H9 (cell line): ENCODE data around the gene NPY2R. TPM values are rescaled to one million over a fixed set of nuclear protein-coding genes. Genes with fewer than 3 reads are reported as not detected.

Experiments used
- DNase-seq: peaks from one replicate; pipeline ENCODE4 v3.0.0-alpha.2; 2017
- H2AFZ ChIP-seq: one replicate; pipeline ENCODE4 v1.6.1; 2013; ENCODE audit warnings: mild to moderate bottlenecking, low read length, control low read depth, moderate library complexity
- H2AK5ac ChIP-seq: 2 replicates; pipeline ENCODE4 v1.6.1; 2013; ENCODE audit warnings: low read length, control low read depth, mixed read lengths; ENCODE audit not compliant: insufficient read length
- H2BK120ac ChIP-seq: one replicate; pipeline ENCODE4 v1.6.1; 2013; ENCODE audit warnings: low read depth, mild to moderate bottlenecking, low read length, control low read depth, inconsistent platforms; ENCODE audit not compliant: poor library complexity, severe bottlenecking
- H2BK12ac ChIP-seq: 2 replicates; pipeline ENCODE4 v1.6.1; 2013; ENCODE audit warnings: low read length, control low read depth, mixed read lengths, low read depth; ENCODE audit not compliant: insufficient read length
- H2BK15ac ChIP-seq: 2 replicates; pipeline ENCODE4 v1.6.1; 2013; ENCODE audit warnings: low read depth, low read length, control low read depth
- H2BK20ac ChIP-seq: one replicate; pipeline ENCODE4 v1.6.1; 2013; ENCODE audit warnings: low read depth, mild to moderate bottlenecking, low read length, control low read depth, inconsistent platforms; ENCODE audit not compliant: poor library complexity, severe bottlenecking
- H2BK5ac ChIP-seq: 2 replicates; pipeline ENCODE4 v1.6.1; 2013; ENCODE audit warnings: low read length, control low read depth, mixed read lengths; ENCODE audit not compliant: insufficient read length
- H3K14ac ChIP-seq: 2 replicates; pipeline ENCODE4 v1.6.1; 2013; ENCODE audit warnings: low read length, control low read depth; ENCODE audit not compliant: insufficient read depth
- H3K18ac ChIP-seq: 2 replicates; pipeline ENCODE4 v1.6.1; 2013; ENCODE audit warnings: low read depth, mild to moderate bottlenecking, mixed read lengths, low read length, control low read depth; ENCODE audit not compliant: insufficient read length
- H3K23ac ChIP-seq: 2 replicates; pipeline ENCODE4 v1.6.1; 2013; ENCODE audit warnings: low read length, control low read depth, mixed read lengths, low read depth; ENCODE audit not compliant: insufficient read length
- H3K23me2 ChIP-seq: 2 replicates; pipeline ENCODE4 v1.6.1; 2013; ENCODE audit warnings: low read depth, mild to moderate bottlenecking, mixed read lengths, low read length, control low read depth; ENCODE audit not compliant: insufficient read length, poor library complexity, severe bottlenecking
- H3K27ac ChIP-seq: 2 replicates; pipeline ENCODE4 v1.5.1; 2013; ENCODE audit warnings: low read length, control low read depth, mixed read lengths, low read depth; ENCODE audit not compliant: insufficient read length
- H3K27me3 ChIP-seq: 2 replicates; pipeline ENCODE4 v1.6.1; 2013; ENCODE audit warnings: low read length, control low read depth, inconsistent platforms; ENCODE audit not compliant: insufficient read depth
- H3K4ac ChIP-seq: 2 replicates; pipeline ENCODE4 v1.6.1; 2013; ENCODE audit warnings: low read depth, mild to moderate bottlenecking, control low read depth, inconsistent platforms, low read length, moderate library complexity
- H3K4me1 ChIP-seq: 2 replicates; pipeline ENCODE4 v1.6.1; 2013; ENCODE audit warnings: low read length, control low read depth, inconsistent platforms; ENCODE audit not compliant: insufficient read depth
- H3K4me2 ChIP-seq: 2 replicates; pipeline ENCODE4 v1.6.1; 2013; ENCODE audit warnings: low read length, control low read depth, mixed read lengths; ENCODE audit not compliant: insufficient read length, insufficient read depth
- H3K56ac ChIP-seq: 2 replicates; pipeline ENCODE4 v1.6.1; 2013; ENCODE audit warnings: low read depth, mild to moderate bottlenecking, mixed read lengths, low read length, control low read depth; ENCODE audit not compliant: insufficient read length
- H3K79me1 ChIP-seq: 2 replicates; pipeline ENCODE4 v1.6.1; 2013; ENCODE audit warnings: low read depth, mild to moderate bottlenecking, moderate library complexity, low read length, control low read depth, inconsistent platforms; ENCODE audit not compliant: insufficient read depth, poor library complexity, severe bottlenecking
- H3K79me2 ChIP-seq: 2 replicates; pipeline ENCODE4 v1.6.1; 2013; ENCODE audit warnings: low read length, control low read depth, inconsistent platforms; ENCODE audit not compliant: insufficient read depth
- H3K9ac ChIP-seq: 2 replicates; pipeline ENCODE4 v1.6.1; 2013; ENCODE audit warnings: low read length, control low read depth, mixed read lengths; ENCODE audit not compliant: insufficient read length; ENCODE audit errors: extremely low read depth
- H3K9me3 ChIP-seq: one replicate; pipeline ENCODE4 v1.6.1; 2013; ENCODE audit warnings: low read depth, low read length, inconsistent platforms; ENCODE audit not compliant: control insufficient read depth
- H3T11ph ChIP-seq: one replicate; pipeline ENCODE4 v1.6.1; 2013; ENCODE audit warnings: mild to moderate bottlenecking, low read length, control low read depth, inconsistent platforms
- H4K20me1 ChIP-seq: one replicate; pipeline ENCODE4 v1.6.1; 2013; ENCODE audit not compliant: control insufficient read depth, insufficient read length, insufficient read depth
- H4K5ac ChIP-seq: 2 replicates; pipeline ENCODE4 v1.6.1; 2013; ENCODE audit warnings: low read depth, mild to moderate bottlenecking, mixed read lengths, low read length, control low read depth; ENCODE audit not compliant: insufficient read length
- H4K8ac ChIP-seq: replicated peaks from 2 replicates; pipeline ENCODE4 v1.6.1; 2013; ENCODE audit warnings: low read length, control low read depth, mixed read lengths, low read depth; ENCODE audit not compliant: insufficient read length
- H4K91ac ChIP-seq: 2 replicates; pipeline ENCODE4 v1.6.1; 2013; ENCODE audit warnings: low read depth, mild to moderate bottlenecking, moderate library complexity, mixed read lengths, low read length, control low read depth; ENCODE audit not compliant: insufficient read length
- H3K27ac Mint-ChIP-seq, 3 experiments: 2 replicates in 2 of 3; 3 replicates in 1 of 3; pipeline ENCODE4 v1.8.0; 2020 to 2021; ENCODE audit warnings: mixed read lengths in 3 of 3, mild to moderate bottlenecking in 1 of 3, moderate library complexity in 1 of 3
- H3K27me3 Mint-ChIP-seq: 2 replicates; pipeline ENCODE4 v1.8.0; 2021; ENCODE audit warnings: low read depth, mild to moderate bottlenecking, moderate library complexity, mixed read lengths
- H3K36me3 Mint-ChIP-seq, 3 experiments: 2 replicates in 2 of 3; 3 replicates in 1 of 3; pipeline ENCODE4 v1.8.0; 2020 to 2021; ENCODE audit warnings: low read depth in 3 of 3, mixed read lengths in 3 of 3; ENCODE audit not compliant: insufficient read depth in 1 of 3
- H3K4me1 Mint-ChIP-seq, 2 experiments: 2 replicates each; pipeline ENCODE4 v1.8.0; 2020; ENCODE audit warnings: mixed read lengths in 2 of 2
- H3K4me3 Mint-ChIP-seq, 2 experiments: 2 replicates in 1 of 2; 3 replicates in 1 of 2; pipeline ENCODE4 v1.8.0; 2020 to 2021; ENCODE audit warnings: mild to moderate bottlenecking in 2 of 2, mixed read lengths in 2 of 2, moderate library complexity in 1 of 2
- H3K9me3 Mint-ChIP-seq, 2 experiments: 2 replicates in 1 of 2; 3 replicates in 1 of 2; pipeline ENCODE4 v1.8.0; 2020; ENCODE audit warnings: mild to moderate bottlenecking in 2 of 2, mixed read lengths in 2 of 2, moderate library complexity in 1 of 2
- CTCF ChIP-seq: fragments of 200-600 bp; sonication (generic); conservative IDR thresholded peaks from 3 replicates; pipeline ENCODE4 v1.8.0; 2021; ENCODE audit warnings: antibody characterized with exemption, mild to moderate bottlenecking
- whole genome bisulfite sequencing: extraction: QIAGEN DNeasy Blood & Tissue Kit; methylation state at CpG from one replicate; pipeline ENCODE4 v1.1.7; 2013; ENCODE audit warnings: missing lambda C conversion rate, low lambda C conversion rate, mixed read lengths; ENCODE audit not compliant: insufficient read length; ENCODE audit errors: extremely low coverage; 5-methylcytosine and 5-hydroxymethylcytosine counted together
- total RNA-seq: library from RNA; stranded (reverse); gene quantifications from 2 replicates; pipeline ENCODE4 v1.2.1, GENCODE V29; 2021

The NPY2R gene
- total RNA-seq, 1 experiment from 2014 or later = 0.09 TPM

DNA sequence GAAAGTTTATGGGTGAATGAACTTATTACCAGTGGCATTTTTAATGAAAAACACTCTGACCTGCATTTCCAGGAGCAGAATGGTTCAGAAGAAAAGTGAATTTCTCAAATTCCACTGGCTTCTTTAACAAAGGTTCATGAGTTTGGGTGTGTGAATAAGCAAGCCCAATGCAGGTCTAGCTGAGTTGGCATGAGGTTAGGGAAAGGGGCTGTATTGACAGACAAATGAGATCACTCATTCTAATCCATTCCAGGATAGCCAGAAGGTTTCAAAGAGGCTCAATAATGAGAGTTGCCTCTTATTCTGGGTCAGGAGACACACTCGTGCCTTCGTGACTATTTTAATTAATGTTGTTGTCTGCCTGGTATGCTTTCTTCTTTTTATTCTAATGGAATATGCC lies 43.7 kb upstream of the NPY2R start:
- H4K91ac ChIP-seq = no peak overlapping the region
- H3K23ac ChIP-seq = no peak overlapping the region
- no peak for DNase-seq
- H2BK20ac ChIP-seq = no peak overlapping the region
- H3K27ac ChIP-seq = no peak overlapping the region
- H3K23me2 ChIP-seq = no peaks in the 10 kb centered on the region
- no peak overlapping the region for H3K4me2 ChIP-seq
- no peaks in the 10 kb centered on the region for H3K9me3 ChIP-seq
- H4K5ac ChIP-seq = no peak overlapping the region
- no peaks in the 10 kb centered on the region for H3K4me1 ChIP-seq
- no peak overlapping the region for H2BK12ac ChIP-seq
- H2BK5ac ChIP-seq = no peak overlapping the region
- H3K9ac ChIP-seq = no peak overlapping the region
- H3T11ph ChIP-seq = no peak overlapping the region
- H2AFZ ChIP-seq = no peak overlapping the region
- no peaks in the 10 kb centered on the region for H3K4me1 Mint-ChIP-seq
- no peak overlapping the region for H4K8ac ChIP-seq
- H3K79me2 ChIP-seq = no peaks in the 10 kb centered on the region
- H3K14ac ChIP-seq = no peak overlapping the region
- H3K36me3 Mint-ChIP-seq = no peaks in the 10 kb centered on the region
- H3K27me3 Mint-ChIP-seq = no peaks in the 10 kb centered on the region
- H2BK120ac ChIP-seq = no peak overlapping the region
- no CpG with 5 or more reads among the region's 2 CpGs for WGBS
- no peak overlapping the region for H3K4ac ChIP-seq
- no peaks in the 10 kb centered on the region for H3K9me3 Mint-ChIP-seq
- H3K4me3 Mint-ChIP-seq = no peak overlapping the region
- no peaks in the 10 kb centered on the region for H3K27me3 ChIP-seq
- H3K79me1 ChIP-seq = no peaks in the 10 kb centered on the region
- H3K18ac ChIP-seq = no peak overlapping the region
- H4K20me1 ChIP-seq = no peaks in the 10 kb centered on the region
- no peak overlapping the region for H2AK5ac ChIP-seq
- TF ChIP-seq CTCF = no peak
- no peak overlapping the region for H2BK15ac ChIP-seq
- no peak overlapping the region for H3K56ac ChIP-seq
- H3K27ac Mint-ChIP-seq = no peak overlapping the region
